Subcutaneous adipose tissue (tissue), 4 donors: ENCODE data around the gene DIP2C. TPM values are rescaled to one million over a fixed set of nuclear protein-coding genes. Genes with fewer than 3 reads are reported as not detected.

Source experiments
- total RNA-seq, 4 donors: library from RNA; depleted of rRNA; stranded (reverse); fragments of >200 nt; gene quantifications; one replicate each; pipeline ENCODE4 v1.1.0, GENCODE V29; 2016
- TF ChIP-seq, protein P1 (sequence below): fragments of 450-650 bp; IDR thresholded peaks from one replicate; pipeline ENCODE4 v1.5.1; 2016; ENCODE audit warnings: low read depth, mild to moderate bottlenecking, control low read depth, antibody characterized with exemption, moderate library complexity

Gene DIP2C
- total RNA-seq, 4 donors from 2014 or later, result 32.1 to 64.0 (median 40.5) TPM

- TF ChIP-seq, protein P1, sequence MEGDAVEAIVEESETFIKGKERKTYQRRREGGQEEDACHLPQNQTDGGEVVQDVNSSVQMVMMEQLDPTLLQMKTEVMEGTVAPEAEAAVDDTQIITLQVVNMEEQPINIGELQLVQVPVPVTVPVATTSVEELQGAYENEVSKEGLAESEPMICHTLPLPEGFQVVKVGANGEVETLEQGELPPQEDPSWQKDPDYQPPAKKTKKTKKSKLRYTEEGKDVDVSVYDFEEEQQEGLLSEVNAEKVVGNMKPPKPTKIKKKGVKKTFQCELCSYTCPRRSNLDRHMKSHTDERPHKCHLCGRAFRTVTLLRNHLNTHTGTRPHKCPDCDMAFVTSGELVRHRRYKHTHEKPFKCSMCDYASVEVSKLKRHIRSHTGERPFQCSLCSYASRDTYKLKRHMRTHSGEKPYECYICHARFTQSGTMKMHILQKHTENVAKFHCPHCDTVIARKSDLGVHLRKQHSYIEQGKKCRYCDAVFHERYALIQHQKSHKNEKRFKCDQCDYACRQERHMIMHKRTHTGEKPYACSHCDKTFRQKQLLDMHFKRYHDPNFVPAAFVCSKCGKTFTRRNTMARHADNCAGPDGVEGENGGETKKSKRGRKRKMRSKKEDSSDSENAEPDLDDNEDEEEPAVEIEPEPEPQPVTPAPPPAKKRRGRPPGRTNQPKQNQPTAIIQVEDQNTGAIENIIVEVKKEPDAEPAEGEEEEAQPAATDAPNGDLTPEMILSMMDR, result no peak
These were observed 309.0 kb downstream of the DIP2C start for GRCh38 chr10:380313-380940.

- TF ChIP-seq, protein P1, result no peak
These were observed 310.4 kb downstream of the DIP2C start for GRCh38 chr10:378930-379704.

GRCh38 chr10:378230-378929, 311.1 kb downstream of the DIP2C start:
- TF ChIP-seq, protein P1, result no peak

DNA sequence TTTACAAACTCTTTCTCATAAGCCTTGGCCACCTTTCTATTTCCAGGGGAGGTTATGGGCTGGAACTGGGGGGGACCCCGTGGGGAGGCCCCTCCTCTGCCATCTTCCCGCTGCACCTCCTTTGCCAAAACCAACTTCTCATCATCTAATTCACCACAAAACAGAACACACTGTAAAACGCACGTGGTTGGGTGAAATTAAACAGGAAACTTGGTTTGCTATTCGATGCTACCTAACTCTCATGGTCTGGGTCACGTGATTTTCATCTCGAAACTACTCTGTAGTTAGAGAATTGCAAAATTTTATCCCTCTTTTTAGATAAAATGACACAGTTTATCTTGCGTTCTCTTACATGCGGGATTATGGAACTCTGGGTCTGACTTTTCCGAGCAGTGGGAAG, 312.2 kb downstream of the DIP2C start:
- TF ChIP-seq, protein P1, result no peak

DNA sequence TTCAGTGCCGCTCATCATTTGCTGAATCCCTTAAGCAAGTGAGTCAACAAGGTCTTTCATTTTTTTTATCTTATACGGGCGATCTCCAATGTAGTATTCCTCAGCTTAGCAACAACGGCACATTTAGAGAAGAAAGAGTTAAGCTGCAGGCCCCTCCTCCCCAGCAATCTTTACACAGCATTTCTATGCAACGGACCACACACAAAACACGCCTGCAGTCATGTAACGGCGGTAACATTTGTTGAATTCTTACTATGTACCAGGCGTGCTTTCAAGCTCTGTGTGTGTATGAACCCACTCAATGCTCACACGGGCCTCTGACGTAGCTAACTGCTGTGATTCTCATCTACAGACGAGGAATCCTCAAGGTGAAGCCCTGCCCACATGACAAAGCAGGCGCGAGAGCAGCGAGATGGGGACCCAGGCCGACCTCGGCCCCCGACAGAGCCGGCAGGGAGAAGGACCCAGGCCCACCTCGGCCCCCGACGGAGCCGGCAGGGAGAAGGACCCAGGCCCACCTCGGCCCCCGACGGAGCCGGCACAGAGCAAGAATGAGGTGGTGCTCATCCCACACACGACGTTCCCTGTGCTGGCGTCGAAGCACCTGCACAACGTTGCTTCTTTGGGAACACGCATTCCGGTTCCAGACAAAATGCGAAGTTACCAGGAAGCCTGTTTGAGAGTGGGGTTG, 313.5 kb downstream of the DIP2C start:
- TF ChIP-seq, protein P1, result no peak

DNA sequence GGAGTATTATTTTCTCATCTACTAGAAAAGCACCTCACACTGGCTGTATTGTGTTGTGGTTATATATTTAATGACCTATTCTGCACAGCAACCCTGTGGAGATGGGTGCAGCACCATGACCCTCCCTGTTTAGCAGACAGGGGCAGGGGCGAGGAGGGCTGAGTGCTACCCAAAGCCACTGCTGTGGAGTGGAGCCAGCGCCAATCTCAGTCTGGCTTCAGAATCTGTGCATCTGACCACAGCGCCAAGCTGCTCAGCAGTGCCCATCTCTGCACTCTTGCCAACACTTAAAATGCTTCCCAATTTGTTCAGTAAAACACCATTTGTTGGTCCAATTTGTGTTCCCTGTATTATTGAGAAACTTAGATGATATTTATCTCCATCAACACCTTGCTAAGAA, 315.1 kb downstream of the DIP2C start:
- TF ChIP-seq, protein P1, result no peak
